ENCODE results near the gene B3GAT1. TPM values are rescaled to one million over a fixed set of nuclear protein-coding genes. Genes with fewer than 3 reads are reported as not detected.

The B3GAT1 gene, protein sequence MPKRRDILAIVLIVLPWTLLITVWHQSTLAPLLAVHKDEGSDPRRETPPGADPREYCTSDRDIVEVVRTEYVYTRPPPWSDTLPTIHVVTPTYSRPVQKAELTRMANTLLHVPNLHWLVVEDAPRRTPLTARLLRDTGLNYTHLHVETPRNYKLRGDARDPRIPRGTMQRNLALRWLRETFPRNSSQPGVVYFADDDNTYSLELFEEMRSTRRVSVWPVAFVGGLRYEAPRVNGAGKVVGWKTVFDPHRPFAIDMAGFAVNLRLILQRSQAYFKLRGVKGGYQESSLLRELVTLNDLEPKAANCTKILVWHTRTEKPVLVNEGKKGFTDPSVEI
- 29.3 and 34.3 TPM in 2 replicates for total RNA-seq (2021)
- long read RNA-seq, full-length matches to known transcripts, result 1 of 10 reads
- long read RNA-seq, partial matches to known transcripts, result 2 of 10 reads
- long read RNA-seq, other reads (novel, unspliced or antisense), result 7 of 10 reads

DNA sequence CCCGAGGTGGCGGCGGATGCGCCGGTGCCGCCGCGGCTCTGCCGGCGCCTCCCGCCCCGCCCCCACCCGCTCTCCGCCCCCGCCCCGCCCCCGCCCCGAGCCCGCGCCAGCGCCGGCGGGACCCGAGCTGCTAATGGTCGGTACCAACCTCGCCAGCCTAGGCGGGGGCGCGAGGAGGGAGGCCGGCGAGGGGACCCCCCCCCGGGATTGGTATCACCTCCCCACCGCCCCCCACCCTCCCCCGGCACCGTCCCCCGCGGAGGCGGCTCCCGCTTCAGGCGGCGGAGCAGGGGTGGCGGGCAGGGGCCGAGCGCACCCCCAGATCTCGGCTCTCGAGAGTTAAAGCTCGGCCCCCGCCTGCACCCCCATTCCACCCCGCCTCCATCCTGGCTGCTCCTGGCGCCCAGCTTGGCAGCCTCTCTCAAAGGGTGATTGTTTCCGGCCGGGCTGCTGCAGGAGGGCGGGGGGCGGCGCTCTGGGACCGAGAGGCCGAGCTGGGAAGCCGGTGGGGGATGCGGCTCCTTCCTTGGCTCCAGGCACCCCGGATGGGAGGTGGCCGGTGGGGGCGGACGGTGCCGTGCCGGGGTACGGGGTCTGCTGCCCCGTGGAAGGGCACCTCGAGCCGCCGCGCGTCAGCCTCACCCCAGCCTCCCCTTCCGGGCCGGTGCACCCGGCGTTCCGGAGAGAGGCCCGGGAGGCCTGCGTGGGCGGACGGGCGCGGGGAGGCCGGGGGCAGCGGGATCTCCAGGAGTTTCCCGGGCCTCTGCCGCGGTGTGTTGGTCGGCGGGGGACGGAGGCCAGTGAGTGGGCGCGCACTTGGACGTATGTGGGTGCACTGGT is at the start of gene B3GAT1:
B3GAT1 (minus strand) TSS at position 40 of the 840 bp plus-strand sequence. CDS start 24,583 bp downstream, outside the sequence.
- Histone ChIP-seq H3K14ac (ENCODE audit: insufficient read depth, low read length) (no peak within 1 kb of the TSS; the same call in 1 of the 2 replicates), H4K5ac (ENCODE audit: insufficient read length, low read depth, low read length) (no peak within 1 kb of the TSS), H3K79me2 (ENCODE audit: insufficient read depth, low read length) (no peaks in the 10 kb centered on the region; the same call in 1 of the 2 replicates), H2AFZ (ENCODE audit: low read length) (no peak within 1 kb of the TSS), H3K27me3 (ENCODE audit: insufficient read depth, low read length) (no peaks in the 10 kb centered on the region), H3K79me1 (ENCODE audit: insufficient read depth, low read depth, low read length, poor library complexity, severe bottlenecking) (no peaks in the 10 kb centered on the region), H3T11ph (ENCODE audit: low read length) (no peak within 1 kb of the TSS), H3K4me1 (ENCODE audit: insufficient read depth, low read length) (peaks cover 18% of the 10 kb centered on the region; the same call in 1 of the 2 replicates), H3K4ac (ENCODE audit: low read depth, low read length) (no peak within 1 kb of the TSS), H2BK12ac (ENCODE audit: insufficient read length, low read depth, low read length) (no peak within 1 kb of the TSS), H3K23me2 (ENCODE audit: insufficient read length, low read depth, low read length, poor library complexity, severe bottlenecking) (peaks cover 22% of the 10 kb centered on the region), H2BK15ac (ENCODE audit: low read depth, low read length) (no peak within 1 kb of the TSS), H2BK5ac (ENCODE audit: insufficient read length, low read length) (no peak within 1 kb of the TSS), H3K56ac (ENCODE audit: insufficient read length, low read depth, low read length) (no peak within 1 kb of the TSS), H4K20me1 (ENCODE audit: control insufficient read depth, insufficient read depth, insufficient read length) (peaks cover 4% of the 10 kb centered on the region), H2BK120ac (ENCODE audit: low read depth, low read length, poor library complexity, severe bottlenecking) (no peak within 1 kb of the TSS), H3K9me3 (ENCODE audit: control insufficient read depth, low read depth, low read length) (no peaks in the 10 kb centered on the region), H3K9ac (ENCODE audit: extremely low read depth, insufficient read length, low read length) (no peak within 1 kb of the TSS), H3K18ac (ENCODE audit: insufficient read length, low read depth, low read length) (no peak within 1 kb of the TSS), H4K8ac (replicated peaks; ENCODE audit: insufficient read length, low read depth, low read length) (no peak within 1 kb of the TSS), H2AK5ac (ENCODE audit: insufficient read length, low read length) (no peak within 1 kb of the TSS), H2BK20ac (ENCODE audit: low read depth, low read length, poor library complexity, severe bottlenecking) (no peak within 1 kb of the TSS), H3K27ac (ENCODE audit: insufficient read length, low read depth, low read length) (no peak within 1 kb of the TSS), H3K4me2 (ENCODE audit: insufficient read depth, insufficient read length, low read length) (peak within 1 kb of the TSS; percentile 75), H3K23ac (ENCODE audit: insufficient read length, low read depth, low read length) (no peak within 1 kb of the TSS), H4K91ac (ENCODE audit: insufficient read length, low read depth, low read length) (no peak within 1 kb of the TSS)
- peaks cover 38% of the 10 kb centered on the region for H3K27me3 Mint-ChIP-seq (ENCODE audit: low read depth)
- WGBS (ENCODE audit: extremely low coverage, insufficient read length, low lambda C conversion rate), result no CpG with 5 or more reads among the region's 94 CpGs
- no peaks in the 10 kb centered on the region; a peak in 1 of 5 replicates for H3K9me3 Mint-ChIP-seq
- H3K4me1 Mint-ChIP-seq, result peaks cover 49 to 50% of the 10 kb centered on the region in 2 experiments
- H3K4me3 Mint-ChIP-seq, result peak within 1 kb of the TSS; percentile 83 to 88
- TF ChIP-seq, protein P1, sequence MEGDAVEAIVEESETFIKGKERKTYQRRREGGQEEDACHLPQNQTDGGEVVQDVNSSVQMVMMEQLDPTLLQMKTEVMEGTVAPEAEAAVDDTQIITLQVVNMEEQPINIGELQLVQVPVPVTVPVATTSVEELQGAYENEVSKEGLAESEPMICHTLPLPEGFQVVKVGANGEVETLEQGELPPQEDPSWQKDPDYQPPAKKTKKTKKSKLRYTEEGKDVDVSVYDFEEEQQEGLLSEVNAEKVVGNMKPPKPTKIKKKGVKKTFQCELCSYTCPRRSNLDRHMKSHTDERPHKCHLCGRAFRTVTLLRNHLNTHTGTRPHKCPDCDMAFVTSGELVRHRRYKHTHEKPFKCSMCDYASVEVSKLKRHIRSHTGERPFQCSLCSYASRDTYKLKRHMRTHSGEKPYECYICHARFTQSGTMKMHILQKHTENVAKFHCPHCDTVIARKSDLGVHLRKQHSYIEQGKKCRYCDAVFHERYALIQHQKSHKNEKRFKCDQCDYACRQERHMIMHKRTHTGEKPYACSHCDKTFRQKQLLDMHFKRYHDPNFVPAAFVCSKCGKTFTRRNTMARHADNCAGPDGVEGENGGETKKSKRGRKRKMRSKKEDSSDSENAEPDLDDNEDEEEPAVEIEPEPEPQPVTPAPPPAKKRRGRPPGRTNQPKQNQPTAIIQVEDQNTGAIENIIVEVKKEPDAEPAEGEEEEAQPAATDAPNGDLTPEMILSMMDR (conservative IDR thresholded peaks at IDR 0.05), result no peak
- peak; percentile 60 for DNase-seq
- H3K27ac Mint-ChIP-seq, result 0 out of 7 replicates have a peak within 1 kb of the TSS, but pooled peaks of 1 of the 3 experiments have one; percentile 39
- H3K36me3 Mint-ChIP-seq (ENCODE audit: insufficient read depth in 1 of 3, low read depth in 3 of 3), result peaks cover 0 to 8% (median 3%) of the 10 kb centered on the region in 3 experiments; a peak in 4 of 7 replicates
